Measurements from ENCODE around the gene CDC40.
"Not testable (repeated sequence)": the region's sequence is repeated elsewhere in the genome, so short reads cannot be mapped to it uniquely, and the experiment has no call there.

Gene CDC40

DNA sequence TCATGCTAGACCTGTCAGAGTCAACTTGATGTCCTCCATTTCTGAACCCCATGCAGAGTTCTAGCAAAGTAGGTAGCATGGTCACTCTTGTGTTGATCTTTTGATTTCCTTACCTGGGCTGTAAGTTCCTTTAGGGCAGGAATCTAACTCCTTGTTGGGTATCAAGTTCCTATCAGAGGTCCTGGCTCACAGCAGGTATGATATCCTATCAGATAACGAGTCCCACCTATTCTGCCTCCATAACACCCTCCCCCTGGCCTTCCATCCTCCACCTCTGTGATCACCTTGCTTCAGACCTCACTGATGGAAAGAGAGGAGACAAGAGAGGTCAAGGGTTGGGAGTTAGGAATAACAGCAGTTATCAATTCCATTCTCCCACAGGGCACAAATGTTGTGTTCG, 76.1 kb downstream of the CDC40 start:
- H3K4me3 ChIP-seq (ENCODE audit: low read depth, low read length) = no peak overlapping the region
- no peak for DNase-seq (ENCODE audit: low read depth)

DNA sequence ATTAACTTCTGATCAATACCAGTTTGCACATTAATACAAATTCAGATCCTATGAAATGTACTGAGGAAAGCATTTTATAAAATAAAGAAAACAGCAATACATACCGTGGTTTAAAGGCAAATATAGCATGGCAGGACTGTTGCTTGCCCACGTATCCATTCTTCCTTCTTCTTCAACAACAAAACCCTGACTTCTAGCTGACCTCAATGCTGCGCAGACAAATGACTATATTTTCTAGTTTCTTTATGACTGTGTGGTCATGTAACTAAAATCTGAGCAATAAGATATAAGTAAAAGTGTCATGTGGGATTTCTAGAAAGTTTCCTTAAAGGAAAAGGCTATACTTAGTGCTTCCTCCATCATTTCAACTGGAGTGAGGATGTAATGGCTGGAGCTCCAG, 85.0 kb downstream of the CDC40 start:
- DNase-seq (ENCODE audit: low read depth) = no peak
- H3K4me3 ChIP-seq (ENCODE audit: low read depth, low read length) = no peak overlapping the region

DNA sequence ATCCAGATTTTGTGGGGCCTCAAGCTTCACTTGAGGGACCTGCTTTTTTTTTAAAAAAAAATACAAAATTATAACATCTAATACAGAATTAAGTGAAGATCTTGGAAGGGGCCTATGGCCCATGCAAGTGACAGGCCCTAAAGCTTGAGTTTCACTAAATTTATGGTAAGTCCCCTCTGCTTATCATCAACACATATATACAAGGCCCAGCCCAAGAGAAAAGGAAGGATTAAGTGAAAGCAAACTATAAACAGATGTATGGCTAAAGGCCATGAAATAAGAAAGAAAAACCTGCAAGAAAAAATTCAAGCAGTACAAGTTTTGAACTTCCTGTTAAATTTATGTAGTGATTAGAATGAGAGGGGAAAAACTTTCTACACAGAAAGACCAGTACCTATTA, 86.8 kb downstream of the CDC40 start:
- DNase-seq (ENCODE audit: low read depth) = no peak
- H3K4me3 ChIP-seq (ENCODE audit: low read depth, low read length) = no peak overlapping the region

DNA sequence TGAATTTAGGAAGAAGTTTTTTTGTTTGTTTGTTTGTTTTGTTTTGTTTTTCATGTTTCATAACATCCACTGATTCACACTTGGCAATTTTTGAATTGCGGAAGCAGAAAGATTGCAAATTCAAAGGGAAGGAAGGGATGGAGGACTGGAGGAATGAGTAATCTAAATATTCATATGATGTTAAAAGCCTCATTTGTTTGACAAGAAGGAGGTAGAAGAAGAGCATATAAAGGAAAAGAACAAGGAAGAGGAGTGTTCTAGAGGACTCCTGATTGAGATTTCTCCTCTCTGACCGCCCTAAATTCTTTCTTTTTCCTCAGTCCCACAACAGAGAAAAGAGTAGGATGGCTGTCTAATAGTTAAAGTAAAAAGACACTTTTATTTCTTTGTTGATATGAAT, 89.4 kb downstream of the CDC40 start:
- H3K4me3 ChIP-seq (ENCODE audit: low read depth, low read length) = no peak overlapping the region
- DNase-seq (ENCODE audit: low read depth) = no peak

DNA sequence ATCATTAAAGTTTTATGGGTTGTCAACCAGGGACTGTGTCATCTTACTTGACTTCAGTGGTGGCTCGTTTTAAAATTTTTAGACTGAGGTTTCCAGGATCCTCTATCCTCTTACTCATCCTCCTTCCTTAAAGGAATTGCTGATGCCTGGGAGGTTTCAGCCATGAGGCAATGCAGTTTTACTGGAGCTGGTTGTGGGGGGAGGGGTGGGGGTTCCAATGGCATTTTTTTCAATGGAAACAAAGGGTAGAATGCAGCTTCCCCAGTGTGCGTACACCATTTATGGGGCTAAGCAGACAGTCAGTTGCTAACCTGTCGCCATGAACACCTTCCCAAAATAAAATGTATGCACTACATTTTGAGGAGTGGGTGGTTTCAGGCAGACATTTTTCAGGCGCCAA, 89.9 kb downstream of the CDC40 start:
- DNase-seq (ENCODE audit: low read depth) = no peak
- H3K4me3 ChIP-seq (ENCODE audit: low read depth, low read length) = no peak overlapping the region

DNA sequence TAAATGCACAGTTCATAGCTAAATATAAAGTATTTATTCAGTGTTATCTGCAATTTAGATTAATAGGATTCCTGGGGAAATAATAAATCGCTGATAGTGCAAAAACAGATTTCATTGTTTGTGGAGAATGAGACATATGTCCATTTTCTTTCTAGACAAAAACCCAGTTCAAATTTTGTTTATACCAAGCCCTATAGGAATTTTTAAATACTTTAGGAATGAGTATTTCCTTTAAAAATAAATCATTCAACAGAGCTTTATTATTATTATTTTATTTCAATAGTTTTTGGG, 91.5 kb downstream of the CDC40 start:
- DNase-seq (ENCODE audit: low read depth) = no peak
- H3K4me3 ChIP-seq (ENCODE audit: low read depth, low read length) = no peak overlapping the region

DNA sequence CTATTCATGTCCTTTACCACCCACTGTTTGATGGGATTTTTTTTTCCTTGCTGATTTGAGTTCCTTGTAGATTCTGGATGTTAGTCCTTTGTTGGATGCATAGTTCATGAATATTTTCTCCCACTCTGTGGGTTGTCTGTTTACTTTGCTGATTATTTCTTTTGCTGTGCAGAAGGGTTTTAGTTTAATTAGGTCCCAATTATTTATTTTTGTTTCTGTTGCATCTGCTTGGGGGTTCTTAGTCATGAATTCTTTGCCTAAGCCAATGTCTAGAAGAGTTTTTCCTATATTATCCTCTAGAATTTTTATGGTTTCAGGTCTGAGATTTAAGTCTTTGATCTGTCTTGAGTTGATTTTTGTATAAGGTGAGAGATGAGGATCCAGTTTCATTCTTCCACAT, 92.6 kb downstream of the CDC40 start:
- not testable (repeated sequence) for DNase-seq (ENCODE audit: low read depth); H3K4me3 ChIP-seq (ENCODE audit: low read depth, low read length)

DNA sequence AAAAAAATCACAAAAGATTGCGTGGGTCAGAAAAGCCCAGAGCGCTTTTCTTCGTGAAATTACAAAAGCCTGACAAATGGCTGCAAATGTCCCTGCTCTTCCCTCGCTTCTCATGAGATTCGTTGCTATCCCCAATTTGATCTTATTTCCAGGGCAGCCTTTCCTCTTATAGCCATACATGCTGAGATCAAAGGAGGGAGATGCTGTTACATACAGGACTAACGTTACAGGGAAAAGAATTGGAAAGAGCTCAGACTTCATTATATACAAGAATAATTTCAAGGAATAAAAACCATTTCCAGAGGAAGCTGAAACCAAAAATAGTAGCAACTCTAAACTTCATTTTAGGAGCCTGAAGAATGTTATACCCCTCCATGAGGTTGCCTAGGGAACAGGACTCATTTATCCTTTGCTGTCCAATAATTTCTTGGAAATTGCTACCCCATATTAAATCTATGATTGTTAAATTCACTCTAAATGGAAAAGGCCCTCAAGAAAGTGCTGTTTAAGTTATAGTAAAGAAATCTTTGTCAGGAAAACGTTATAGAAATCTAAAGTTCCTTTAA, 97.0 kb downstream of the CDC40 start:
- H3K4me3 ChIP-seq (ENCODE audit: low read depth, low read length) = no peak overlapping the region
- no peak for DNase-seq (ENCODE audit: low read depth)
